Prostate gland (tissue), 2 donors: ENCODE measurements around the gene SBF2.

Source experiments
- CTCF ChIP-seq, 4 experiments: fragments of 200-600 bp in 2 of 4; fragments of 450-650 bp in 2 of 4; sonication (generic) in 2 of 4; IDR thresholded peaks; 1 replicate in 3 of 4; 2 replicates in 1 of 4; pipeline ENCODE4 v1.5.1; 2016 to 2019; ENCODE audit warnings: antibody characterized with exemption in 4 of 4, mild to moderate bottlenecking in 2 of 4, moderate library complexity in 2 of 4
- POLR2A ChIP-seq: fragments of 450-650 bp; IDR thresholded peaks from one replicate; pipeline ENCODE4 v1.6.1; 2016; ENCODE audit warnings: antibody characterized with exemption, mild to moderate bottlenecking
- POLR2AphosphoS5 ChIP-seq: sonication (generic); formaldehyde crosslinking; IDR thresholded peaks from one replicate; pipeline ENCODE4 v1.6.1; 2017; ENCODE audit warnings: antibody characterized with exemption

DNA sequence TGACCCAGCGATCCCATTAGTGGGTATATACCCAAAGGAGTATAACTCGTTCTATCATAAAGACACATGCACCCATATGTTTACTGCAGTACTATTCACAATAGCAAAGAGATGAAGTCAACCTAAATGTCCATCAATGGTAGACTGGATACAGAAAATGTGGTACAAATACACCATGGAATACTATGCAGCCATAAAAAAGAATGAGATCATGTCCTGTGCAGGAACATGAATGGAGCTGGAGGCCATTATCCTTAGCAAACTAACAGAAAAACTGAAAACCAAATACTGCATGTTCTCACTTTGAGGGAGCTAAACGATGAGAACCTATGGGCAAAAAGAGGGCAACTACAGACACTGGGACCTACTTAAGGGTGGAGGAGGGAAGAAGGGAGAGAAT is 146.8 kb downstream of the SBF2 start:
- no peak for TF ChIP-seq CTCF (IDR thresholded peaks at IDR 0.05)
- no peak for TF ChIP-seq POLR2A
- TF ChIP-seq POLR2AphosphoS5, result no peak
